ENCODE data around the gene RAB20.
"Not testable (repeated sequence)": the region's sequence is repeated elsewhere in the genome, so short reads cannot be mapped to it uniquely, and the experiment has no call there.

Gene RAB20

DNA sequence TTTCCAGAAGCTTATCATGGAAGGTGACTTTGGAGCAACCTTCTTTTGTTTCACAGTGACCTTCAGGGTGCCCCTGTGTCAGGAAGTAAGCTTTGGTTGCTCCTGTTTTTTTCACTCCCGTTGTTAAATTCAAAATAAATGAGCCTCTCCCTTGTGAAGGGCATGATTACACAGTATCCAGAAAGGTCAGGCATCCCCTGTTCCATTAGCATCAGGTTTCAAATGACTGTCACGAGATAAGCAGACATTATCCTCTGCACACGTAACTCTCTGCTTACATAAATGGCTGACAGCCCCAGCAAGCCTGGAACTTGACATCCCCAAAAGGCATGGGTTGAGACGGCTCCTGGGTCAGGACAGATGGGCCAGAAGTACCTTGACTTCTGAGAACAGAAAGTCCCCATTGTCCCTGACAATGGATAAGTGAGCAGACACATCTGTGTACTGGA is 52.0 kb downstream of the RAB20 start:
- no peak for DNase-seq (ENCODE audit: low spot score)

DNA sequence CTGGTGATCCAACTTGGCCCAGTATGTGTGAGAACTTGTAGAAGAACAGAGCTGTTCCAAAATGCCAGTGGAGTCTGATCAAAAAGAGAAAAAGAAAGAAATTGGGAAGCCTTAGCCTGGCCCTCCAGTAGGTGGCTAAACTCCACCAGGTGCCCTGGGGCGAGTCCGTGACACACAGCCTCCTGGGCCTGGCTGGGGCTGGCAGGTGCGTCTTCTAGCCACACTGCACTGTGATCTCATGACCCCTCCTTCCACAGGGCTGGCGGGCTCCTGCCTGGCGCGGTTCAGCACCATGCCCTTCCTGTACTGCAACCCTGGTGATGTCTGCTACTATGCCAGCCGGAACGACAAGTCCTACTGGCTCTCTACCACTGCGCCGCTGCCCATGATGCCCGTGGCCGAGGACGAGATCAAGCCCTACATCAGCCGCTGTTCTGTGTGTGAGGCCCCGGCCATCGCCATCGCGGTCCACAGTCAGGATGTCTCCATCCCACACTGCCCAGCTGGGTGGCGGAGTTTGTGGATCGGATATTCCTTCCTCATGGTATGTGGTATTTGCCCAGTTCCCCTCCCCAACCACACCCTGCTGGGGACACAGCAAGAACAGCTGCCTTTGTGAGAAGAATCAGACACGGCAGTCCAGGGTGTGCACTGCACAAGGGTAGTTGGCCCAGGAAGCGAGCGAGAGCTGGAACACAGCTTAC is 53.7 kb downstream of the RAB20 start:
- DNase-seq (ENCODE audit: low spot score), result no peak

DNA sequence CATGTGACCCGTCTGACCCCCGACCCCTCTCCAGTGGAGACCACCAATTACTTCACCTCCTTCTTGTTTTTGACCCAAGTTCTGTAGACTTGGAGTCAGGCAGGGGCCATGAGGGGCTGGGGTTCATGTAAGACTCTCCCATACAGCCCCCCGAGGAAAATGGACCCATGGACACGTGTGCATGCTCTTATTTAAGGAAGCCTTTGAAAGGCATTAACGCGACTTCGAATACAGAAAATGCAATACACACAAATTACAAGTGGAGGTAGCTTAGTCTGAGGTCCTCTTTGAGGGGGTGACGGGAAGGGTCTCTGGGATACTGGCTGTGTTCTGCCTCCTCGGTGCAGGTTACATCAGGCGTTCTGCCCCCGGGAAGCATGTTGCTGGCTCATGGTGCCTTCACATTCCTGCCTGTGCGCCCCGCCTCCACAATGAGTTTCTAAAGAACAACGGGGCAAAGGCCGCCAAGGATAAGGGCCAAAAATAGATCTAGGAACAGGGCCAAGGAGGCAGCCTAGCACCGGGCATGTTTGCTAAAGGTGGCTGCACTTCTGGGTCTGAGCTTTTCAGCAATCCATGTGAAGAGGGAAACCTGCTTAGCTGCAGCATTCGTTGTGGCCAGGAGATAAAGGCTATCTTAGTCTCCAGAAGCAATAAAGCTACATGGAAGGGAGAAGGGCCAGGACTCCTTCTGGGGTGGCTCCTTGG is 54.5 kb downstream of the RAB20 start:
- DNase-seq (ENCODE audit: low spot score), result no peak

DNA sequence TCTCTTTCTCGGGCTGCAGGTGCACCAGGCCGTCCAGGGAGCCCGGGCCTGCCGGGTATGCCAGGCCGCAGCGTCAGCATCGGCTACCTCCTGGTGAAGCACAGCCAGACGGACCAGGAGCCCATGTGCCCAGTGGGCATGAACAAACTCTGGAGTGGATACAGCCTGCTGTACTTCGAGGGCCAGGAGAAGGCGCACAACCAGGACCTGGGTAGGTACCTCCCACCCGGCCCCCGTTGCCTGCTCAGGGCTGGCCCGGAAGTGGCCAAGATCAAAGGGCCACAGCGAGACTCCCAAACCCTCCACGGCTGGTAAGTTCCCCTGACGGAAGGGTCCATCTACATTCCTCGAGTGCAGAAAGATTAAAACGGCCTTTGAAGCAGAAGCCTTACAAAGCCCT is 55.1 kb downstream of the RAB20 start:
- no peak for DNase-seq (ENCODE audit: low spot score)

- no peak for DNase-seq (ENCODE audit: low spot score)
These were observed 55.9 kb downstream of the RAB20 start for GRCh38 chr13:110505594-110505993.

DNA sequence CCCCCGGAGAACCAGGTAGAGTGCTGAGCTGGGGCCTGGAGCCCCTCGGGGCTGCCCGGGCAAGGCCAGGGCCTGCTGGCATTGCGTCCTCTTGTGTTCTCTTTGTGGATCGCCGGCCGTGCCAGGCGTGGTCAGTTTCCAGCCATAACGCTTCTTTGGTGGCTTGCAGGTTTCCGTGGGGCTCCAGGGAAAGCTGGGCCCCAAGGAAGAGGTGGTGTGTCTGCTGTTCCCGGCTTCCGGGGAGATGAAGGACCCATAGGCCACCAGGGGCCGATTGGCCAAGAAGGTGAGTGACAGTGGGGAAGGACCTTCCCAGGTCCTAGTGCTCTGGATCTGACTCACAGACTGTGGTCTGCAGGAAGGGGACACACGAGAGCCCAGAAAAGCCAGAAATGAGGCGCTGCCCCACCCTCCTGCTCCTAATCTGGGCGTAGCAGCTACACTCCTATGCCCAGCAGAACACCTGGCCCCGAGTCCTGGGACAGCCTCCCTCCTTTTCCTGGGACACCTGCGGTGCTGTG is 57.5 kb downstream of the RAB20 start:
- no peak for DNase-seq (ENCODE audit: low spot score)

GRCh38 chr13:110503037-110503901 is 58.3 kb downstream of the RAB20 start:
- no peak for DNase-seq (ENCODE audit: low spot score)

GRCh38 chr13:110501188-110501587 is 60.3 kb downstream of the RAB20 start:
- no peak for DNase-seq (ENCODE audit: low spot score)

DNA sequence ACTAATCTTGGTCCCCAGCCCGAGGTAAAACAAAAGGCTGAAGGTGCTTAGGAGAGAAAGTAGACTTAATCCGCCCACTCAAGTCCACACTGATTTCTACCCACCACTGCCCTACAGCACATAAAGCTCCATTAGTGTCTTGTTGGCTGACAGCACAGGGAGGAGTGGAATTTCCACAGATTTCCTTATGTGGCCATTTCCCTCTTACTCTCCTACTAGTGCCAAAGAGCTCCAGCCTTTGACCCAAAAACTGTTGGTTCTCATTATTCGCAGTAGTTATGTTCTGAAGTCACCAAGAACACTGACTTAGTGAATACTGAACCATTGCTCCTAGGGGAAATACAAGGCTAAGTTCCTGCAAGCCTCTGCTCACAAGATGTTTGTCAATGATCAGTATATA is 61.2 kb downstream of the RAB20 start:
- no peak for DNase-seq (ENCODE audit: low spot score)

- no peak for DNase-seq (ENCODE audit: low spot score)
These were observed 61.8 kb downstream of the RAB20 start for GRCh38 chr13:110499621-110500281.

DNA sequence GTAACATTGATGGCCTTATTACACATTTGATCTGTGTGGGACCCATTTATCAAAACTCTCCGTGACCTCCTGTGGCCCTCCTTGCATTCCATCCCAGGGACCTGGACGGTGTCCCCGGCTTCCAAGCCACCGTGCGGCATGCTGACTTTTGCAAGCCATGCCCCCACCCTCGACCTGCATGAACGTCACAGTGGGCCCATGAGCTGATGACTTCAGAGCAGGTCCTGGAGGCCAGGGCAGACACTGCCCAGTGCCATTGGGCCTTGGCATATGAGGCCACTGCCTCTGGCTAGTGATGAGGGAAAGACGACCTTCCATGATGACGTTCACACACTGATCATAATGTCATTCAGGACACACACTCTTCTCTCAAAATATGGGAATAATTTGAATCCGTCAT is 62.8 kb downstream of the RAB20 start:
- no peak for DNase-seq (ENCODE audit: low spot score)

DNA sequence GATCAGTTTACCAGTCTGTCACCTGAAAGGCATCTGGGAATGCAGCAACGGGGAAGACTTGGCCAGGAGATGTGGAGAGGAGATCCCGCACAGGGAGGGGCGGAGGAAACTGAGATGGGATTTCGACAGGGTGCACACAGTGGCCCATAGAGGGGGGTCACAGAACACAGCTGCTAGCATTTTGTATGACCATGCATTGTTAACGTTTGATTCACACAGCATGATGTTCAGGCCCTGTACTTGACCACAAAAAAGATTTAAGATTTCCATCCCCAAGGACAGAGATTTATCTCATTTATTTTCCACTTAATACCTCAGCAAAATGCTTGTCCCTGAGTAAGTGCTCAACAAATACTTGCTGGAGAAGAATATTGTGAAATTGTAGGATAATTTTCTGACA is 63.2 kb downstream of the RAB20 start:
- DNase-seq (ENCODE audit: low spot score), result no peak

- not testable (repeated sequence) for DNase-seq (ENCODE audit: low spot score)
These were observed 63.6 kb downstream of the RAB20 start for GRCh38 chr13:110497896-110498295.

DNA sequence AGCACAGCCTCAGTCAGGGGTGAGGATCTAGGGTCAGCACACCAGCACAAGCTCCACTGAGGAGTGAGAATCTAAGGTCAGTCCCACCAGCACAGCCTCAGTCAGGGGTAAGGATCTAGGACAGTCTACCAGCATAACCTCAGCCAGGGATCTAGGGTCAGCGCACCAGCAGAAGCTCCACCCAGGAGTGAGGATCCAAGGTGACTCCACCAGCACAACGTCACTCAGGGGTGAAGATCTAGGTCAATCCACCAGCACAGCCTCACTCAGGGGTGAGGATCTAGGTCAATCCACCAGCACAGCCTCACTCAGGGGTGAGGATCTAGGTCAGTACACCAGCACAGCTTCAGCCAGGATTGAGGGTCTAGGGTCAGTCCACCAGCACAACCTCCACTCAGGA is 64.5 kb downstream of the RAB20 start:
- no peak for DNase-seq (ENCODE audit: low spot score)

DNA sequence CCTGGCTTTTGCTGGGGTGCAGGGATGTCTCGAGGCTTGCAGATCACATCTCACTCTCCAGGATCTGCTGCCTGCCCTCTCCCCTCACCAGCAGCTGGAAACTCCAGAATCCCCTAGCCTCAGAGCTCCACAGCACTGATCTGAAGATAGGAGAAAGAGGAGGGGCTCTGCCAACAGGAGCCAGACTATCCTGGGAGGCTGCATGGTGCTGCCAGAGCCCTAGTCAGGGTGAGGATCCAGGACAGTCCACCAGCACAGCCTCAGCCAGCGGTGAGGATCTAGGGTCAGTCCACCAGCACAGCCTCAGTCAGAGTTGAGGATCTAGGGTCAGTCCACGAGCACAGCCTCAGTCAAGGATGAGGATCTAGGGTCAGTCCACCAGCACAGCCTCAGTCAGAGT is 65.2 kb downstream of the RAB20 start:
- DNase-seq (ENCODE audit: low spot score), result no peak

- no peak for DNase-seq (ENCODE audit: low spot score)
These were observed 65.6 kb downstream of the RAB20 start for GRCh38 chr13:110495881-110496280.

DNA sequence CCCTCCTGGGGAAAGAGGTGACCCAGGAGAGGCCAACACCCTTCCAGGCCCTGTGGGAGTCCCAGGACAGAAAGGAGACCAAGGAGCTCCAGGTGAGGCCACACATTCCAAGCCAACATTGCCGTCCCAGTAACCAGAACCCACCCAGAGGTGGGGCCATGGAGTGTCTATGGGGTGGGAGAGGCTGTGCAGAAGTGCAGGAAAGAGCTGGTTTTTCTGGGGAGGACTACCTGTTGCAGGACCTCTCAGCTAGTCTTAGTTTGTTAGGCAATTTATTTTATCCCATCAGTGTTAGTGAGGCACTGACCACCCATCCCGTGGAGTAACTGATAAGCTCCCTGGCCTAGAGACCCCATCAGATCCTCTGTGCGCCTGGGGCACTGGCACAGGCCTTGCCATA is 66.1 kb downstream of the RAB20 start:
- no peak for DNase-seq (ENCODE audit: low spot score)

GRCh38 chr13:110493613-110494012 is 67.9 kb downstream of the RAB20 start:
- DNase-seq (ENCODE audit: low spot score), result no peak

- no peak for DNase-seq (ENCODE audit: low spot score)
These were observed 68.6 kb downstream of the RAB20 start for GRCh38 chr13:110492679-110493593.

DNA sequence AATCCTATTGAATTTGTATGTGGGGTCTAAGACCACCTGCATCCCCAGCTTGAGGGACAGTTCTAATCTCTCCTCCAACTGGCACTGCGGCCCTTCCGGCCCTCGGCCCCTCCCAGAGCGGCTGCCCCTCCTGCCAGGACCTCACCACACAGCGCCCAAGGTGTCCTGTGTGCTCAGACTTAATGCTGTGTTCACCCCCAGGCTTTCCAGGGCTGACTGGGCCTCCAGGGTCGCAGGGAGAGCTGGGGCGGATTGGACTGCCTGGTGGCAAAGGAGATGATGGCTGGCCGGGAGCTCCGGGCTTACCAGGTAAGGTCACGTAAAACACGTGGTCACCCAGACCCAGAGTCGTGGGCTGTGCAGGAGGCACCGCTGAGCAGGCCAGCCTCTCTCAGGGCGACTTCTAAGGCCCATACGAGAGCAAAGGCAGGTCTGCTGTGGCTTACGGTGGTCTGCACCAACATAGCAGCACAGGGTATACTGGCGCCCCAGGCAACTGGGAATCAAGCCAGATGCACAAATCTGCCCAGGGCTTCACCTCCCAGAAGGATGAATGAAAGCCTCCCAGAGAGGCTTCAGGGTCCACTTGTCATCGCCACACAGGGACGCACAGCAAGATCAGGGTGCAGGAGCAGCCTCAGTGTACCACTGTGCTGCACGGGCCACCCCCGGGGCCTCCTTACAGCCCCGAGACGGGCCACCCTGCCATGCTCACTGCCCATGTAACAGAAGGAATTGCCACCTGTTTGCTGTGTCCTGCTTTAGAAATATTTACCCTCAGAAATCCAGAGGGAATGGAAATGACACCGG is 69.4 kb downstream of the RAB20 start:
- no peak for DNase-seq (ENCODE audit: low spot score)
